Upper lobe of right lung (tissue), 1 donor: ENCODE data around the gene ITGA8. TPM values are rescaled to one million over a fixed set of nuclear protein-coding genes. Genes with fewer than 3 reads are reported as not detected.

Experiments used
- ATAC-seq: fragments of 200-7000 bp; cut with Tn5 transposase; one replicate; pipeline ENCODE4 v1.9.1; 2020; ENCODE audit warnings: mild to moderate bottlenecking, moderate library complexity
- DNase-seq: peaks from one replicate; pipeline ENCODE4 v3.0.0-alpha.2; 2020
- H3K27ac ChIP-seq: fragments of 200-600 bp; one replicate; pipeline ENCODE4 v1.8.0; 2022
- H3K27me3 ChIP-seq: fragments of 200-600 bp; one replicate; pipeline ENCODE4 v1.8.0; 2022; ENCODE audit warnings: mild to moderate bottlenecking
- H3K36me3 ChIP-seq: fragments of 200-600 bp; one replicate; pipeline ENCODE4 v1.8.0; 2022
- H3K4me1 ChIP-seq: fragments of 200-600 bp; one replicate; pipeline ENCODE4 v1.8.0; 2022
- H3K4me3 ChIP-seq: fragments of 200-600 bp; one replicate; pipeline ENCODE4 v1.8.0; 2022; ENCODE audit warnings: mild to moderate bottlenecking
- H3K9me3 ChIP-seq: fragments of 200-600 bp; one replicate; pipeline ENCODE4 v1.8.0; 2022
- CTCF ChIP-seq: fragments of 200-600 bp; IDR thresholded peaks from one replicate; pipeline ENCODE4 v1.8.0; 2022; ENCODE audit warnings: antibody characterized with exemption
- intact Hi-C: fragments of 100-400 bp; cut with DNase I; formaldehyde crosslinking; loops from one replicate; pipeline ENCODE4 v1.11.0; 2022
- total RNA-seq: library from RNA; stranded (reverse); fragmentation: NEBNext Ultra II Directional; extraction: Animal tissue kit (Norgen Biotek cat#: 25700); gene quantifications from one replicate; pipeline ENCODE4 v1.2.1, GENCODE V29; 2021
- donor health status: DM: no; HTN: yes; CAD: no; lungs with severe emphysema.

ITGA8 gene
- total RNA-seq, 1 donor from 2014 or later, result 33.9 TPM

- no peak for TF ChIP-seq CTCF
- H3K9me3 ChIP-seq, result no peaks in the 10 kb centered on the region
- no peak for DNase-seq
- intact Hi-C loops, result no loop called here
- no peaks in the 10 kb centered on the region for H3K27me3 ChIP-seq
- H3K4me1 ChIP-seq, result no peaks in the 10 kb centered on the region
- no peak for ATAC-seq
- no peak overlapping the region for H3K27ac ChIP-seq
- no peaks in the 10 kb centered on the region for H3K36me3 ChIP-seq
- H3K4me3 ChIP-seq, result no peak overlapping the region
Measured at GRCh38 chr10:15740261-15740660, 20.5 kb upstream of the ITGA8 start.

- H3K9me3 ChIP-seq, result no peaks in the 10 kb centered on the region
- H3K27ac ChIP-seq, result peak overlapping the region; percentile 70
- DNase-seq (no peak), ATAC-seq (no peak)
- no peaks in the 10 kb centered on the region for H3K36me3 ChIP-seq
- H3K4me1 ChIP-seq, result no peaks in the 10 kb centered on the region
- no peak for TF ChIP-seq CTCF
- H3K27me3 ChIP-seq, result no peaks in the 10 kb centered on the region
- H3K4me3 ChIP-seq, result no peak overlapping the region
- intact Hi-C loops, result no loop called here
Measured at GRCh38 chr10:15739254-15739970, 19.7 kb upstream of the ITGA8 start.

- no peak for DNase-seq
- Histone ChIP-seq H3K27me3 (no peaks in the 10 kb centered on the region), H3K36me3 (no peaks in the 10 kb centered on the region), H3K4me3 (no peak overlapping the region), H3K27ac (peak overlapping the region; percentile 70), H3K9me3 (no peaks in the 10 kb centered on the region), H3K4me1 (no peaks in the 10 kb centered on the region)
- TF ChIP-seq CTCF, result no peak
- ATAC-seq, result peak; percentile 42
- intact Hi-C loops, result no loop called here
Measured at GRCh38 chr10:15738270-15738925, 18.7 kb upstream of the ITGA8 start.

GRCh38 chr10:15737656-15738055, 17.9 kb upstream of the ITGA8 start:
- DNase-seq, result no peak
- TF ChIP-seq CTCF, result no peak

GRCh38 chr10:15735763-15736162, 16.0 kb upstream of the ITGA8 start:
- no peak for DNase-seq
- Histone ChIP-seq H3K27ac (peak overlapping the region; percentile 55), H3K9me3 (no peaks in the 10 kb centered on the region), H3K27me3 (no peaks in the 10 kb centered on the region), H3K36me3 (no peaks in the 10 kb centered on the region), H3K4me3 (no peak overlapping the region), H3K4me1 (no peaks in the 10 kb centered on the region)
- ATAC-seq, result peak; percentile 57
- no peak for TF ChIP-seq CTCF
- intact Hi-C loops, result no loop called here

More at GRCh38 chr10:15737656-15738055, 17.9 kb upstream of the ITGA8 start:
- Histone ChIP-seq H3K36me3 (no peaks in the 10 kb centered on the region), H3K27me3 (no peaks in the 10 kb centered on the region), H3K27ac (peak overlapping the region; percentile 39), H3K9me3 (no peaks in the 10 kb centered on the region), H3K4me3 (no peak overlapping the region), H3K4me1 (no peaks in the 10 kb centered on the region)
- ATAC-seq, result no peak
- intact Hi-C loops, result no loop called here
